Sigmoid colon (tissue), 4 donors: ENCODE measurements around the gene ARSG.

ENCODE experiments used
- CTCF ChIP-seq, 4 experiments: fragments of 450-650 bp in 3 of 4; fragments of 200-600 bp in 1 of 4; IDR thresholded peaks; one replicate each; pipeline ENCODE4 v1.5.1; 2016 to 2019; ENCODE audit warnings: antibody characterized with exemption in 4 of 4, mild to moderate bottlenecking in 3 of 4, moderate library complexity in 2 of 4
- EP300 ChIP-seq, 4 donors: sonication (generic); formaldehyde crosslinking; IDR thresholded peaks; one replicate each; pipeline ENCODE4 v1.6.1; 2017; ENCODE audit warnings: antibody characterized with exemption in 4 of 4
- POLR2A ChIP-seq, 2 donors: fragments of 450-650 bp; IDR thresholded peaks; one replicate each; pipeline ENCODE4 v1.6.1; 2016; ENCODE audit warnings: antibody characterized with exemption in 2 of 2, mild to moderate bottlenecking in 2 of 2, moderate library complexity in 2 of 2

GRCh38 chr17:68347380-68347779 lies 56.1 kb downstream of the ARSG start:
- TF ChIP-seq POLR2A (IDR thresholded peaks at IDR 0.05) (no peak), CTCF (IDR thresholded peaks at IDR 0.05) (no peak), EP300 (IDR thresholded peaks at IDR 0.05) (no peak)
